ENCODE data around the gene SDSL.

- TF ChIP-seq EZH2phosphoT487 (IDR thresholded peaks at IDR 0.05; ENCODE audit: insufficient read depth, low read depth) (no peak), EZH2 (IDR thresholded peaks at IDR 0.05; ENCODE audit: insufficient read depth, poor library complexity, severe bottlenecking) (no peak)
These were observed 34.5 kb upstream of the SDSL start for GRCh38 chr12:113387631-113388030.

All from GM23248 (cell line).